NCI-H2196 (cell line): ENCODE data around the gene CCS.
"Not testable (repeated sequence)": the region's sequence is repeated elsewhere in the genome, so short reads cannot be mapped to it uniquely, and the experiment has no call there.

Source experiments
- DNase-seq: peaks from one replicate; lab custom pipeline; 2025; ENCODE audit not compliant: unreplicated experiment; lab: John Stamatoyannopoulos, UW

Gene CCS

GRCh38 chr11:66589996-66590675 lies 2.8 kb upstream of the CCS start:
- no peak for DNase-seq

GRCh38 chr11:66591175-66591574 lies 1.8 kb upstream of the CCS start:
- DNase-seq = no peak

- DNase-seq = no peak
These were observed 284 bp downstream of the CCS start for GRCh38 chr11:66593303-66593635.

GRCh38 chr11:66593650-66594049 lies 665 bp downstream of the CCS start:
- no peak for DNase-seq

- DNase-seq = peak; percentile 37
These were observed 2.4 kb downstream of the CCS start for GRCh38 chr11:66595245-66595904.

- DNase-seq = no peak
These were observed 6.0 kb downstream of the CCS start for GRCh38 chr11:66598993-66599392.

- DNase-seq = no peak
These were observed 7.2 kb downstream of the CCS start for GRCh38 chr11:66600219-66600618.

GRCh38 chr11:66600631-66601233 lies 7.7 kb downstream of the CCS start:
- no peak for DNase-seq

GRCh38 chr11:66603072-66603471 lies 10.1 kb downstream of the CCS start:
- no peak for DNase-seq

- no peak for DNase-seq
These were observed 11.2 kb downstream of the CCS start for GRCh38 chr11:66604155-66604554.

GRCh38 chr11:66606608-66607007 lies 13.6 kb downstream of the CCS start:
- not testable (repeated sequence) for DNase-seq

- DNase-seq = peak; percentile 27
These were observed 14.3 kb downstream of the CCS start for GRCh38 chr11:66607126-66607834.

- no peak for DNase-seq
These were observed 17.0 kb downstream of the CCS start for GRCh38 chr11:66609721-66610617.

- no peak for DNase-seq
These were observed 19.5 kb downstream of the CCS start for GRCh38 chr11:66612458-66612857.

GRCh38 chr11:66614073-66614472 lies 21.1 kb downstream of the CCS start:
- peak; percentile 19 for DNase-seq

- DNase-seq = peak; percentile 100
These were observed 23.6 kb downstream of the CCS start, which contains the start of gene RBM14 for GRCh38 chr11:66616379-66617154. Gene RBM14, plus strand, starts transcription at chr11:66616630. Its CDS starts 91 bp downstream, at chr11:66616721.

- no peak for DNase-seq
These were observed 24.3 kb downstream of the CCS start for GRCh38 chr11:66617155-66617834.

GRCh38 chr11:66619080-66619554 lies 26.1 kb downstream of the CCS start:
- peak; percentile 36 for DNase-seq

- DNase-seq = no peak
These were observed 31.5 kb downstream of the CCS start for GRCh38 chr11:66624450-66624849.
